T-helper 1 cell treated with Interleukin-12 subunit alpha and Interleukin-12 subunit beta and Interleukin-4 antibody, amounts not matched to agents 30 ng/mL and 1 ng/mL, for 36 hours (primary cell): ENCODE measurements around the gene GRAMD1B. TPM values are rescaled to one million over a fixed set of nuclear protein-coding genes. Genes with fewer than 3 reads are reported as not detected.

Source experiments
- intact Hi-C: fragments of 100-400 bp; cut with micrococcal nuclease; formaldehyde crosslinking; loops from one replicate; pipeline ENCODE4 v1.15.1; 2024
- total RNA-seq: library from RNA; stranded (reverse); gene quantifications from 2 replicates; pipeline ENCODE4 v1.2.3, GENCODE V29; 2022

Gene GRAMD1B
- total RNA-seq, result 132 and 137 TPM in 2 replicates

- intact Hi-C loops, result loop anchor here (1.0 to 2.0 kb wide), 8 partner anchors 23 to 367 kb away; partner anchors contain the start of gene HSPA8
These were observed at the start of gene GRAMD1B for GRCh38 chr11:123429913-123430720. Gene GRAMD1B (plus strand): TSS chr11:123430269. CDS start chr11:123430793, 524 bp downstream.

- intact Hi-C loops, result loop anchor here (1.0 to 5.0 kb wide), 4 partner anchors 8 to 319 kb away; partner anchors contain the start of gene HSPA8
These were observed 48.9 kb upstream of the GRAMD1B start for GRCh38 chr11:123381149-123381548.

GRCh38 chr11:123381817-123382554 is 48.1 kb upstream of the GRAMD1B start:
- intact Hi-C loops, result loop anchor here (1.0 to 5.0 kb wide), 8 partner anchors 9 to 320 kb away; partner anchors contain the start of genes GRAMD1B and HSPA8

GRCh38 chr11:123382555-123383074 is 47.5 kb upstream of the GRAMD1B start:
- intact Hi-C loops, result loop anchor here (1.0 to 5.0 kb wide), 5 partner anchors 10 to 320 kb away; partner anchors contain the start of genes GRAMD1B and HSPA8

GRCh38 chr11:123384116-123384515 is 46.0 kb upstream of the GRAMD1B start:
- intact Hi-C loops, result loop anchor here (5.0 kb wide), 1 partner anchor 322 kb away; the partner anchor contains the start of gene HSPA8

- intact Hi-C loops, result no loop called here
These were observed 43.1 kb upstream of the GRAMD1B start for GRCh38 chr11:123386796-123387510.

- intact Hi-C loops, result no loop called here
These were observed 41.4 kb upstream of the GRAMD1B start for GRCh38 chr11:123388640-123389039.

GRCh38 chr11:123390146-123390545 is 39.9 kb upstream of the GRAMD1B start:
- intact Hi-C loops, result loop anchor here (10.0 kb wide), 1 partner anchor 645 kb away; no protein-coding TSS in a partner anchor

- intact Hi-C loops, result loop anchor here (1.0 to 10.0 kb wide), 2 partner anchors 9 to 647 kb away; no protein-coding TSS in a partner anchor
These were observed 38.3 kb upstream of the GRAMD1B start for GRCh38 chr11:123391646-123392348.

- intact Hi-C loops, result loop anchor here (1.0 to 10.0 kb wide), 2 partner anchors 10 to 648 kb away; no protein-coding TSS in a partner anchor
These were observed 37.6 kb upstream of the GRAMD1B start for GRCh38 chr11:123392431-123392830.

GRCh38 chr11:123392844-123393243 is 37.2 kb upstream of the GRAMD1B start:
- intact Hi-C loops, result loop anchor here (1.0 to 10.0 kb wide), 4 partner anchors 11 to 648 kb away; no protein-coding TSS in a partner anchor

GRCh38 chr11:123393312-123393927 is 36.6 kb upstream of the GRAMD1B start:
- intact Hi-C loops, result loop anchor here (1.0 to 10.0 kb wide), 3 partner anchors 13 to 649 kb away; no protein-coding TSS in a partner anchor

- intact Hi-C loops, result no loop called here
These were observed 25.4 kb upstream of the GRAMD1B start for GRCh38 chr11:123404676-123405075.

- intact Hi-C loops, result no loop called here
These were observed 24.9 kb upstream of the GRAMD1B start for GRCh38 chr11:123405123-123405592.

GRCh38 chr11:123406441-123407129 is 23.5 kb upstream of the GRAMD1B start:
- intact Hi-C loops, result loop anchor here (1.0 to 2.0 kb wide), 10 partner anchors 13 to 170 kb away; partner anchors contain the start of gene GRAMD1B

- intact Hi-C loops, result loop anchor here (1.0 to 2.0 kb wide), 9 partner anchors 23 to 169 kb away; partner anchors contain the start of gene GRAMD1B
These were observed 22.7 kb upstream of the GRAMD1B start for GRCh38 chr11:123407130-123407995.

GRCh38 chr11:123407996-123408597 is 22.0 kb upstream of the GRAMD1B start:
- intact Hi-C loops, result loop anchor here (1.0 to 2.0 kb wide), 9 partner anchors 22 to 169 kb away; partner anchors contain the start of gene GRAMD1B
